ENCODE data around the gene KIF18A.

Gene KIF18A

GRCh38 chr11:27973851-27974536, 134.0 kb downstream of the KIF18A start:
- POLR2A ChIA-PET, result no interaction called here
- no peak for DNase-seq (ENCODE audit: extremely low spot score)

GRCh38 chr11:27972522-27973170, 135.3 kb downstream of the KIF18A start:
- no peak for TF ChIP-seq CTCF (IDR thresholded peaks at IDR 0.05; ENCODE audit: control extremely low read depth, extremely low read depth, low read depth, missing control alignments)
- ChIA-PET POLR2A (no interaction called here), CTCF (no interaction called here)
- no peak for DNase-seq (ENCODE audit: extremely low spot score)

More at GRCh38 chr11:27973851-27974536, 134.0 kb downstream of the KIF18A start:
- TF ChIP-seq CTCF (IDR thresholded peaks at IDR 0.05; ENCODE audit: control extremely low read depth, extremely low read depth, low read depth, missing control alignments), result no peak
- CTCF ChIA-PET, result no interaction called here

- POLR2A ChIA-PET, result no interaction called here
- no peak for TF ChIP-seq CTCF (IDR thresholded peaks at IDR 0.05; ENCODE audit: control extremely low read depth, extremely low read depth, low read depth, missing control alignments)
- no peak for DNase-seq (ENCODE audit: extremely low spot score)
- CTCF ChIA-PET, result no interaction called here
Observed at GRCh38 chr11:27971171-27971570, 136.8 kb downstream of the KIF18A start.

All from GM10248 (cell line).